Measurements from ENCODE around the gene OR5AS1.
"Not testable (repeated sequence)": the region's sequence is repeated elsewhere in the genome, so short reads cannot be mapped to it uniquely, and the experiment has no call there.

The OR5AS1 gene

DNA sequence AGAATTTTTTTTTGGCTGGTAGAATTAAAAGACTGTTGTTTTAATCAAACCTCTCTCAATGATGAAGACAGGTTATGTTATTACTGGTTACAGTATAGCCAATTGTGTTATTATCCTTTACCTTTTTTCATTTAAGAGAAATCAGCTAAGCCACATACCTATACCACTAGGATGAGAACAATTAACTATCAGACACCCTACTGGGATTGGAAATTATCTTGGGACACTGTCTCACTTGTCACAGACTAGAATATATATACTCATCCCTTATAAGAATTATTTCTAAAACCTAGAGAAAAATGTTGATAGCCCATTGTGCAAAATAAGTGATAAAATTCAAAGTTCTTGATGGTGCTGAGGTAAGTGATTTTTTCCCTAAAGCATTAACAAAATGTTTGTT lies at the start of gene OR5AS1:
OR5AS1 (plus strand) TSS at position 301 of the 400 bp plus-strand sequence. CDS start 2,765 bp downstream, outside the sequence.
- no peak for DNase-seq

DNA sequence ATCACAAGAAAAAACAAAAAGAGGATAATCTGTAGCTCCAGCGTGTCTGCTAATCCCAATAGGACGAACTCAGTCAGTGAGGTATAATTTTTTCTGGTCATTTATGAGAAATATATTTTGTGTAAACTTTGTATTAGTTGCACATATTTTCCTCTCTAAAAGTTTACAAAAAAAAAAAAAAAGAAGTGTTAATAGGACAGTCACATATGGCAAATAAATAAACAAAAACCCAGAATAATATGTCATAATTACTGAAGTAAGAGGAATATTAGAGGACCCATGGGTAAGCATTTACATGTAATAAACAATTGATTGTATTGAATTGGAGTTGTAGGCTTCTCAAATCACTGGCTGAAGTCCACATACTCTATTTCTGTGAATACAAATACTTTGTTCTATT lies 32.9 kb upstream of the OR5AS1 start, which contains the start of gene OR5F1:
OR5F1 (minus strand) TSS at position 101 of the 400 bp plus-strand sequence; CDS start at position 101, 0 bp downstream.
- no peak for DNase-seq

DNA sequence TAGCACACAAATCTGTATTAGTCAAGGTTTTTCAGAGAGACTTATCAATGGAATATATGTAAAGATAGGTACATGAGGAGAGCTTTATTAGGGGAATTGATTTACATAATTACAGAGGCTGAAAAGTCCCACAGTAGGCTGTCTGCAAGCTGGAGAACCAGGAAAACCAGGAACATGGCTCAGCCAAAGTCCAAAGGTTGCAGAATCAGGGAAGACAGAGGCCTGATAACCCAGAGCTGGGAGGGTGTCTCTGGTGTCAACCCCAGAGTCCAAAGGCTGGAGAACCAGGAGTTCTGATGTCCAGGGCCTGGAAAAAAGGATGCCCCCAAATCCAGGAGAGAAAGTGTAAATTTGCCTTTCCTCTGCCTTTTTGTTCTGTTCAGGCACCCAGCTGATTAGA lies 16.7 kb upstream of the OR5AS1 start:
- no peak for DNase-seq

DNA sequence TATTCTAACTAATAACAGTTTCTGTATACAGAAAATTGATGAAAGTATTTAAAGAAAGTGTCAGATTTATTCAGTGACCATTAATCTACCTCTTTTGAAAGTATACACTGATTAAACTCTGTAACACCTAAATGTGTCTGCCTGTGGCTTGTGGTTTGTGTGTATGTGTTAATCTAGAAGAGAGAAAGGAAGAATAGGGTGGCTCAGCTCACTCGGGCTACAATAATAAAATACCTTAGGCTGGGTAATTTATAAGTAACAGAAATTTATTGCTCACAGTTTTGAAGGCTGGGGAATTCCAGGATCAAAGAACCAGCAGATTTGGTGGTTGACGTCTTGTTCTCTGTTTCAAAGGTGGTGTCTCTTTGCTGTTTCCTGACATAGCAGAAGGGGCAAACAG lies 13.6 kb upstream of the OR5AS1 start:
- no peak for DNase-seq

DNA sequence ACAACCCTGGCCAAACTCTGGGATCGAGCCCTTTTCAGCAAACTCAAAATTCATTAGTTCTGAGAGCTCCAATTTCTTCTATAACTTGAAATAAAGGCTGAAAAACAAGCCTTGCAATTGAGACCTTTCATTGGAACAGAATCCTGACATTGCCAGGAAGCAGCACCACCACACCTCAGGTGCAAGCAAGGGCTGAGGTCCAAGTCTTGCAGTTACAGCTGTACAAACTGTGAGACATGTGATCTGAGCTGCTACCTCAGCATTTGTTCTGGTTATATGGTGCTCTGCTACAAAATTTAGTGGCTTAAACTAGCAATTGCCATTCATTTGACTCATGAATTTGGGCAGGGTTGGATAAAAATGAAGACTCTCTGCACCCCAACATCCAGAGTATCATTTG lies 18.1 kb downstream of the OR5AS1 start:
- no peak for DNase-seq

DNA sequence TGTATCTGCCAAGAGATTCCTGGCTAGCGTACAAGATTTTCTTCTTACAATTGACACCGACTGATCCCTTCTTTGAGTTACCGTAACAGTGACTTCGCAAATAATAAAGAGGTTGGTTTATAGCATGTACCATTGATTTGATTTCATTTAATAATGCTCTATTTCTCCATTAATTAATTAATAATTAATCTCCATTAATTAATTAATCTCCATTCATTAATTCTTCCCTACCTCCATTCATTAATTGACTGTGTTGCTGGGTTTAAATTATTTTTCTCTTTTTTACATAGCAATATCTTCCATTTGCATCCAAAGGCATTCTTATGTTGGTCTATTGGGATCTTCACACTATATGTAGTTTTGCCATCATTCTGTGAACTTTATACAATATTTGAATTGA lies 21.0 kb downstream of the OR5AS1 start:
- DNase-seq: no peak

DNA sequence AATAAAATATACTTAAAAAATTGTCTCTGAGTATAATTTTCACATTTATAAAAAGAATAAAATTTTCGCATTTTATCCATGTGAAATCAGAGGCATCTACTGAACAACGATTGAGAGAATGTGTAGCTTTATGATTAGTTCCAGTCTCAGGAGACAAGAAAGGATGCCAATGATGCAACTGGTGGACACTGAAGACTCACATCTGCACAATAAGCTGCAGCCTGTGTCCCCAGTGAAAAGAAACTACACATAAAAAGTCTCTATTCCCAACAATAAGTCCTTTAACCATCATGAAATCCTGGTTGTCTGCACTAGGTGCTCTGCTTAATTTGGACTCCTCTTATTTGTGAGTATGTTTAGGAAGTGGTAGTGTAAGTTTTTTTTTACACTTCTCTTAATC lies 22.0 kb downstream of the OR5AS1 start:
- no peak for DNase-seq

DNA sequence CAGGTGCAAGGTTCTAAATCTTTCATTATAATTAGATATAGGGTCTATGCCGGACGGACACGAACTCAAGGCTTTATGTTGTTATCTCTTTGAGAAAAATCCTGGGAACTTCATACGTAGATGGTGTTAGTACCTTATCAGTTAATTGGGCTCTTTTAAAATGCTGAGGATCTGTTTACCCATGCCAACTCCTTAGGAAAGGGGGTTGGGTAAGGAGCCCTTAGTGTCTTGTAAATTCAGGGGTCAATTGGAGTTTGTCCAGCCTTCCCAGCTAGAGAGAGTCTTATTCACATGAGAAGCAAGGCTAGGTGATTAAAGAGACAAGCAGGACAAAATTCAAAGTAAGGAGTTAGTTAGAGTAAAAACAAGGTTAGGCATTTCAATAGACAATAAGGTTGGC lies 28.9 kb downstream of the OR5AS1 start:
- not testable (repeated sequence) for DNase-seq

DNA sequence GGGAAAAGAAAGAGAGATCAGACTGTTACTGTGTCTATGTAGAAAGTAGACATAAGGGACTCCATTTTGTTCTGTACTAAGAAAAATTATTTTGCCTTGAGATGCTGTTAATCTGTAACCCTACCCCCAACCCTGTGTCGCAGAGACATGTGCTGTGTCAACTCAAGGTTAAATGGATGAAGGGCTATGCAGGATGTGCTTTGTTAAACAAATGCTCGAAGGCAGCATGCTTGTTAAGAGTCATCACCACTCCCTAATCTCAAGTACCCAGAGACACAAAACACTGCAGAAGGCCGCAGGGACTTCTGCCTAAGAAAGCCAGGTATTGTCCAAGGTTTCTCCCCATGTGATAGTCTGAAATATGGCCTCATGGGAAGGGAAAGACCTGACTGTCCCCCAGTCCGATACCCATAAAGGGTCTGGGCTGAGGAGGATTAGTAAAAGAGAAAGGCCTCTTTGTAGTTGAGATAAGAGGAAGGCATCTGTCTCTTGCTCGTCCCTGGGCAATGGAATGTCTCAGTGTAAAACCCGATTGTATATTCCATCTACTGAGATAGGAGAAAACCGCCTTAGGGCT lies 30.3 kb downstream of the OR5AS1 start:
- not testable (repeated sequence) for DNase-seq

DNA sequence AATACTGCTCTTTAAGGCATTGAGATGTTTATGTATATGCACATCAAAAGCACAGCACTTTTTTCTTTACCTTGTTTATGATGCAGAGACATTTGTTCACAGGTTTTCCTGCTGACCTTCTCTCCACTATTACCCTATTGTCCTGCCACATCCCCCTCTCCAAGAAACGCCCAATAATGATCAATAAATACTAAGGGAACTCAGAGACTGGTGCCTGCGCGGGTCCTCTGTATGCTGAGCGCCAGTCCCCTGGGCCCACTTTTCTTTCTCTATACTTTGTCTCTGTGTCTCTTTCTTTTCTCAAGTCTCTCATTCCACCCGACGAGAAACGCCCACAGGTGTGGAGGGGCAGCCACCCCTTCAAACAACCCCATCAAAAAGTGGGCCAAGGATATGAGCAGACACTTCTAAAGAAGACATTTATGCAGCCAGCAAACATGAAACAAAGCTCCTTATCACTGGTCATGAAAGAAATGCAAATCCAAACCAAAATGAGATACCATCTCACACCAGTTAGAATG lies 30.9 kb downstream of the OR5AS1 start:
- not testable (repeated sequence) for DNase-seq

DNA sequence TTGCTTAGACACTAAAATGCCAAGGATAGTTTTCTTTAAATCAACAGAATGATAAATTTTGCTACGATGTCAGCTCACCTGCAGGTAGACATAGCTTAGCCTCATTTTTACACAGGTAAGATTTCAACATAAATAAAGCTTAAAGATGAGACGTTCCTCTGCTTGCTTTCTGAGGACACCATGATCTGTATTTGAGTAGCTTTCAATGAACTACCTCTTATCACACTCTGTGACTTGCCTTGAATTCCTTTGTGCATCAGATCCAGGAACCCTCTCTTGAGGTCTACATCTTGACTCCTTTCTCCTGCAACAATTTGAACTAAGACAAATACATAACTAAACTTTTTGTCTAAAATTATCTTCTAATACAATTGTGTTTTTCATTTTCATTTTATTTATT lies 39.5 kb downstream of the OR5AS1 start:
- DNase-seq: no peak
